Measurements from ENCODE around the gene RPL4.

GRCh38 chr15:66496951-66497501, 7.6 kb downstream of the RPL4 start:
- TF ChIP-seq EZH2 (IDR thresholded peaks at IDR 0.05; ENCODE audit: low read depth, unreplicated experiment) (no peak), CTCF (conservative IDR thresholded peaks at IDR 0.05; ENCODE audit: low read depth in 2 of 2) (no peak), EZH2phosphoT487 (IDR thresholded peaks at IDR 0.05; ENCODE audit: unreplicated experiment) (no peak), ZNF114 (CRISPR knock-in tag; IDR thresholded peaks at IDR 0.05) (no peak), POLR2AphosphoS5 (IDR thresholded peaks at IDR 0.05; ENCODE audit: low read depth) (no peak), CREB1 (CRISPR knock-in tag; IDR thresholded peaks at IDR 0.05; ENCODE audit: low read depth) (no peak), ETS1 (IDR thresholded peaks at IDR 0.05) (no peak), JUNB (IDR thresholded peaks at IDR 0.05; ENCODE audit: unreplicated experiment) (no peak), REST (IDR thresholded peaks at IDR 0.05; ENCODE audit: unreplicated experiment) (no peak), NANOG (IDR thresholded peaks at IDR 0.05; ENCODE audit: borderline replicate concordance) (no peak), STAT1 (IDR thresholded peaks at IDR 0.05; ENCODE audit: unreplicated experiment) (no peak)
